Measurements from ENCODE around the gene SH2D1B. TPM values are rescaled to one million over a fixed set of nuclear protein-coding genes. Genes with fewer than 3 reads are reported as not detected.

SH2D1B gene
- total RNA-seq, 3 donors from 2014 or later (not counting 1 experiment from before 2014, with no cell fraction given), result 133 to 250 (median 143) TPM

DNA sequence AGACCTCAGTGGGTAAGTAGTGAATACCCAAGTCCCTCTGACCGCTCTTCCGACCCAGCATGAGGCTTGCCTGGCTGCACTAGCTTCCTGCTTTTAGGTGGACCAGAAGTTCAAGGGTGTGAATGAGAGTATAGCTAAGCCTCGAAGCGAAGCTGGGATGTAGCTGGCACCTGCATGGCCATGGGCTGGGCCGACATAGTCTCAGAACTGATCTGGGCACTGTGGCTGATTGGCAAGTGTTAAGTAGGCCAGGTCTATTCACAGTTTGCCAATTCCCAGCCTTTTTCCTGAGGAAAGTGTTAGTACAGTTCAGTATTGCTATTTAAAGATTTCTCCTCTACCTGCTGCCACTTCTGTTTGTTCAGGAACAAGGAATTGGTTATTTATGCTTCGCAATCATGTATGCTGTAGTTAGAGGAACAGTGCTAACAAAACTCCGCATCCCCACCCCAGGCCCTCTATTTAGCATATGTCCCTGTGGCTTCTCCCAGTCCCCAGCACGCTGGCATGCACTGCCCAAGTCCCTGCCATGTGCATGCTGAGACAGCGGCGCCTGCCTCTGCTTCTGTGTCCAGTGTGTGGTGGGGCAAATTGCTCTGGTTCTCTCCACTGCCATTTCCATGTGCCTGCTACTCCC is 51.6 kb downstream of the SH2D1B start:
- no peaks in the 10 kb centered on the region for H3K27me3 ChIP-seq (ENCODE audit: control insufficient read depth, insufficient read depth, low read length)
- DNase-seq, result no peak
- H3K4me1 ChIP-seq (ENCODE audit: control insufficient read depth, insufficient read depth, low read length), result peaks cover 11% of the 10 kb centered on the region
- no peak overlapping the region for H3K27ac ChIP-seq (ENCODE audit: low read length)
- peaks cover 2 to 6% of the 10 kb centered on the region in 2 donors for H3K27me3 Mint-ChIP-seq (ENCODE audit: low read depth in 2 of 2)
- no peaks in the 10 kb centered on the region for H3K36me3 ChIP-seq (ENCODE audit: control insufficient read depth, insufficient read depth, low read length)
- TF ChIP-seq, protein P1, sequence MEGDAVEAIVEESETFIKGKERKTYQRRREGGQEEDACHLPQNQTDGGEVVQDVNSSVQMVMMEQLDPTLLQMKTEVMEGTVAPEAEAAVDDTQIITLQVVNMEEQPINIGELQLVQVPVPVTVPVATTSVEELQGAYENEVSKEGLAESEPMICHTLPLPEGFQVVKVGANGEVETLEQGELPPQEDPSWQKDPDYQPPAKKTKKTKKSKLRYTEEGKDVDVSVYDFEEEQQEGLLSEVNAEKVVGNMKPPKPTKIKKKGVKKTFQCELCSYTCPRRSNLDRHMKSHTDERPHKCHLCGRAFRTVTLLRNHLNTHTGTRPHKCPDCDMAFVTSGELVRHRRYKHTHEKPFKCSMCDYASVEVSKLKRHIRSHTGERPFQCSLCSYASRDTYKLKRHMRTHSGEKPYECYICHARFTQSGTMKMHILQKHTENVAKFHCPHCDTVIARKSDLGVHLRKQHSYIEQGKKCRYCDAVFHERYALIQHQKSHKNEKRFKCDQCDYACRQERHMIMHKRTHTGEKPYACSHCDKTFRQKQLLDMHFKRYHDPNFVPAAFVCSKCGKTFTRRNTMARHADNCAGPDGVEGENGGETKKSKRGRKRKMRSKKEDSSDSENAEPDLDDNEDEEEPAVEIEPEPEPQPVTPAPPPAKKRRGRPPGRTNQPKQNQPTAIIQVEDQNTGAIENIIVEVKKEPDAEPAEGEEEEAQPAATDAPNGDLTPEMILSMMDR (IDR thresholded peaks at IDR 0.05), result no peak
- H3K9me3 Mint-ChIP-seq, result no peaks in the 10 kb centered on the region
- H3K9me3 ChIP-seq (ENCODE audit: control insufficient read depth, insufficient read depth, low read length), result no peaks in the 10 kb centered on the region
- H3K4me3 Mint-ChIP-seq, result no peak overlapping the region
- ATAC-seq, result no peak
- 82% methylated on average over 10 of the region's 10 CpGs for whole genome bisulfite sequencing (ENCODE audit: insufficient coverage)
- peaks cover 0 to 10% of the 10 kb centered on the region in 2 donors for H3K4me1 Mint-ChIP-seq
- H3K36me3 Mint-ChIP-seq, result no peaks in the 10 kb centered on the region
- intact Hi-C loops (cut with micrococcal nuclease), result no loop called here
- H3K27ac Mint-ChIP-seq, result no peak overlapping the region
- H3K4me3 ChIP-seq (ENCODE audit: low read length), result no peak overlapping the region

DNA sequence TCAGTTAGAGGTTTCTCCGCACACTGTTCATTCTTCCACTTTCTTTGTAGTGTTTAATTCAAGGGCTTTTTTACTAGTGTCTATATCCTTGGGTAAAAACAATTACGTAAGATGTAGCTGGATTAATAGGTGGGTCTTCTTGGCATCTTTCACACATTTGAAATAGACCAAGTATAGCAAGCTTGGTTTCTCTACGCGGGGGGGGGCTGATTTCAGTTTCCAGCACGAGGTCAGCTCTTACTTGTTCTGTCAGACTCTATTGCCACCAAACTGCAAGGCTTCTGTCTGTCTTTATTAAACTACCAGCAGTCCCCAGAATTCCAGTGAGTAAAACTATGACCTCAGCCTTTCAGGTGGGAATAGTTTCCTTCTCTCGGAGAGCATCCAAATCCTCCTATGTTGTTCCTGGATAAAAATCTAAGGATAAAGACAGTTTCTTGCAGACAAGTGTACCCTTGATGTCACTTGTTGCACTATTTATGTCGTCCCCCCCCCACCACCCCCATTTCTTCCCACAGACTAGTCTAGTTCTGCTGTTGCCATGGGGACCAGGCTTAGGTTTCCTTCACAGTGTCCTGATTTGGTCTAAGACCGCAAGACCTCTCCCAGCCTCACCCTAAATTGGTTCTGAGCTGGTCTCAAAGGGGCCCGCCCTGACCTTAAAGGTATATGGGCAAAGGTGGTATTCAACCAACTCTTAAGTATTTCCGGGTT is 52.3 kb downstream of the SH2D1B start:
- TF ChIP-seq, protein P1 (IDR thresholded peaks at IDR 0.05), result no peak
- Histone ChIP-seq H3K9me3 (ENCODE audit: control insufficient read depth, insufficient read depth, low read length) (no peaks in the 10 kb centered on the region), H3K27ac (ENCODE audit: low read length) (no peak overlapping the region), H3K27me3 (ENCODE audit: control insufficient read depth, insufficient read depth, low read length) (no peaks in the 10 kb centered on the region), H3K4me3 (ENCODE audit: low read length) (no peak overlapping the region), H3K4me1 (ENCODE audit: control insufficient read depth, insufficient read depth, low read length) (peaks cover 11% of the 10 kb centered on the region), H3K36me3 (ENCODE audit: control insufficient read depth, insufficient read depth, low read length) (no peaks in the 10 kb centered on the region)
- no peak for ATAC-seq
- DNase-seq, result no peak
- H3K36me3 Mint-ChIP-seq, result no peaks in the 10 kb centered on the region
- WGBS (ENCODE audit: insufficient coverage), result 65% methylated on average over 9 of the region's 10 CpGs
- intact Hi-C loops (cut with micrococcal nuclease), result loop anchor here (5.0 kb wide), 3 partner anchors 98 to 958 kb away; no protein-coding TSS in a partner anchor
- H3K4me1 Mint-ChIP-seq, result peaks cover 0 to 10% of the 10 kb centered on the region in 2 donors
- H3K27me3 Mint-ChIP-seq (ENCODE audit: low read depth in 2 of 2), result peaks cover 2 to 6% of the 10 kb centered on the region in 2 donors
- no peak overlapping the region for H3K4me3 Mint-ChIP-seq
- no peak overlapping the region for H3K27ac Mint-ChIP-seq
- no peaks in the 10 kb centered on the region for H3K9me3 Mint-ChIP-seq

DNA sequence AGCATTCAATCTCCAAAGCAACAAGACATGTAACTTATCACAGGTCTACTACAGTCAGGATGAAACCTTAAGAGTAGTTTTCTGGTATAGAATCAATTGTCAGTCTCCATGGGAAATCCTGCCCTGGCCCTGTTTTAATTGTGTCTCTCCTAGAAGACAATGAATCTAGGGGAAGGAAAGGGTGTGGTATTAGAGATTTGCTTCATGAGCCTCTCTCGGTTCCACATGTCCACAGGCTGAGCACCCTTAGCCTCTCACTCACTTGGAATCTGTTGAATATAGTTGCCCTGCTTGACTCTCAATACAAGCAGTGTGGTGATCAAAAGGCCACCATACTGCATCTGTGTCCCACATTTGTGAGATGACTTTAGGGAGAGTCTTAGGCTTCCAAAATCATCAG is 53.0 kb downstream of the SH2D1B start:
- Mint-ChIP-seq H3K9me3 (no peaks in the 10 kb centered on the region), H3K36me3 (no peaks in the 10 kb centered on the region), H3K27ac (no peak overlapping the region), H3K4me1 (peaks cover 0 to 10% of the 10 kb centered on the region in 2 donors), H3K4me3 (no peak overlapping the region), H3K27me3 (ENCODE audit: low read depth in 2 of 2) (peaks cover 2 to 6% of the 10 kb centered on the region in 2 donors)
- H3K4me1 ChIP-seq (ENCODE audit: control insufficient read depth, insufficient read depth, low read length), result peaks cover 11% of the 10 kb centered on the region
- 57% methylated on average over 1 of the region's 1 CpG for WGBS (ENCODE audit: insufficient coverage)
- H3K36me3 ChIP-seq (ENCODE audit: control insufficient read depth, insufficient read depth, low read length), result no peaks in the 10 kb centered on the region
- no peaks in the 10 kb centered on the region for H3K9me3 ChIP-seq (ENCODE audit: control insufficient read depth, insufficient read depth, low read length)
- TF ChIP-seq, protein P1 (IDR thresholded peaks at IDR 0.05), result no peak
- no peak overlapping the region for H3K4me3 ChIP-seq (ENCODE audit: low read length)
- no peak for ATAC-seq
- intact Hi-C loops (cut with micrococcal nuclease), result loop anchor here (5.0 kb wide), 3 partner anchors 98 to 958 kb away; no protein-coding TSS in a partner anchor
- no peak for DNase-seq
- no peaks in the 10 kb centered on the region for H3K27me3 ChIP-seq (ENCODE audit: control insufficient read depth, insufficient read depth, low read length)
- H3K27ac ChIP-seq (ENCODE audit: low read length), result no peak overlapping the region
